Natural killer cell treated with Interleukin-12 subunit alpha and Interleukin-12 subunit beta and Interleukin-15 and Interleukin-18, amount 100 ng/mL, for 72 hours (primary cell): ENCODE measurements around the gene CACNA1I. TPM values are rescaled to one million over a fixed set of nuclear protein-coding genes. Genes with fewer than 3 reads are reported as not detected.
A peak's percentile ranks its signal among the peaks of the same experiment; 100 is the strongest.

Experiments
- ATAC-seq, 2 donors: fragments of 150-1000 bp; cut with Tn5 transposase in 1 of 2; sonication (Bioruptor Pico), chemical (Tn5 transposase) in 1 of 2; 2 replicates each; pipeline ENCODE4 v1.10.0; 2021
- DNase-seq: peaks from one replicate; pipeline ENCODE4 v3.0.0; 2022; ENCODE audit warnings: low spot score
- H3K27ac Mint-ChIP-seq, 2 donors: 1 replicate in 1 of 2; 2 replicates in 1 of 2; pipeline ENCODE4 v1.8.0; 2022; ENCODE audit warnings: mixed read lengths in 2 of 2, mild to moderate bottlenecking in 1 of 2, moderate library complexity in 1 of 2
- H3K27me3 Mint-ChIP-seq, 2 donors: 1 replicate in 1 of 2; 2 replicates in 1 of 2; pipeline ENCODE4 v1.8.0; 2022; ENCODE audit warnings: mixed read lengths in 2 of 2
- H3K36me3 Mint-ChIP-seq: one replicate; pipeline ENCODE4 v1.8.0; 2022; ENCODE audit warnings: mixed read lengths
- H3K4me1 Mint-ChIP-seq, 2 donors: 1 replicate in 1 of 2; 2 replicates in 1 of 2; pipeline ENCODE4 v1.8.0; 2022; ENCODE audit warnings: low read depth in 2 of 2, mixed read lengths in 2 of 2, mild to moderate bottlenecking in 1 of 2
- H3K4me3 Mint-ChIP-seq: one replicate; pipeline ENCODE4 v1.8.0; 2022; ENCODE audit warnings: mixed read lengths
- H3K9me3 Mint-ChIP-seq: 2 replicates; pipeline ENCODE4 v1.8.0; 2022; ENCODE audit warnings: mixed read lengths
- total RNA-seq, 2 donors: library from RNA; stranded (reverse); gene quantifications; one replicate each; pipeline ENCODE4 v1.2.3, GENCODE V29; 2022

The CACNA1I gene
- total RNA-seq, 2 donors from 2014 or later, result 0.17 TPM; not detected in 1

GRCh38 chr22:39592081-39593065 is 21.8 kb downstream of the CACNA1I start:
- ATAC-seq, result no peak

GRCh38 chr22:39593066-39593930 is 22.7 kb downstream of the CACNA1I start:
- H3K27me3 Mint-ChIP-seq, result peaks cover 12 to 23% of the 10 kb centered on the region in 2 donors
- no peak overlapping the region for H3K27ac Mint-ChIP-seq
- ATAC-seq, result no peak
- peaks cover 3 to 5% of the 10 kb centered on the region in 2 donors for H3K4me1 Mint-ChIP-seq
- H3K36me3 Mint-ChIP-seq, result no peaks in the 10 kb centered on the region
- H3K9me3 Mint-ChIP-seq, result no peaks in the 10 kb centered on the region
- no peak overlapping the region for H3K4me3 Mint-ChIP-seq
- no peak for DNase-seq

More at GRCh38 chr22:39592081-39593065, 21.8 kb downstream of the CACNA1I start:
- Mint-ChIP-seq H3K4me3 (no peak overlapping the region), H3K36me3 (no peaks in the 10 kb centered on the region), H3K9me3 (no peaks in the 10 kb centered on the region), H3K27ac (no peak overlapping the region), H3K27me3 (peaks cover 11 to 20% of the 10 kb centered on the region in 2 donors), H3K4me1 (peaks cover 0 to 3% of the 10 kb centered on the region in 2 donors)
- no peak for DNase-seq

GRCh38 chr22:39593931-39594285 is 23.4 kb downstream of the CACNA1I start:
- Mint-ChIP-seq H3K4me3 (no peak overlapping the region), H3K36me3 (no peaks in the 10 kb centered on the region)

GRCh38 chr22:39594411-39594810 is 23.9 kb downstream of the CACNA1I start:
- ATAC-seq (no peak), DNase-seq (no peak)
- Mint-ChIP-seq H3K27me3 (peaks cover 13 to 28% of the 10 kb centered on the region in 2 donors), H3K9me3 (no peaks in the 10 kb centered on the region), H3K4me1 (peaks cover 7 to 8% of the 10 kb centered on the region in 2 donors), H3K4me3 (no peak overlapping the region), H3K36me3 (no peaks in the 10 kb centered on the region), H3K27ac (no peak overlapping the region)

More at GRCh38 chr22:39593931-39594285, 23.4 kb downstream of the CACNA1I start:
- H3K9me3 Mint-ChIP-seq, result no peaks in the 10 kb centered on the region
- peaks cover 13 to 28% of the 10 kb centered on the region in 2 donors for H3K27me3 Mint-ChIP-seq
- H3K27ac Mint-ChIP-seq, result no peak overlapping the region
- DNase-seq (no peak), ATAC-seq (no peak)
- H3K4me1 Mint-ChIP-seq, result peaks cover 7 to 8% of the 10 kb centered on the region in 2 donors

GRCh38 chr22:39595622-39596172 is 25.1 kb downstream of the CACNA1I start:
- ATAC-seq, result no peak
- H3K4me1 Mint-ChIP-seq, result peaks cover 7 to 8% of the 10 kb centered on the region in 2 donors

GRCh38 chr22:39596601-39597000 is 26.0 kb downstream of the CACNA1I start:
- Mint-ChIP-seq H3K4me3 (no peak overlapping the region), H3K27ac (no peak overlapping the region), H3K36me3 (no peaks in the 10 kb centered on the region), H3K27me3 (peaks cover 15 to 28% of the 10 kb centered on the region in 2 donors), H3K9me3 (no peaks in the 10 kb centered on the region), H3K4me1 (peaks cover 7 to 8% of the 10 kb centered on the region in 2 donors)
- no peak for DNase-seq
- no peak for ATAC-seq

More at GRCh38 chr22:39595622-39596172, 25.1 kb downstream of the CACNA1I start:
- Mint-ChIP-seq H3K9me3 (no peaks in the 10 kb centered on the region), H3K4me3 (no peak overlapping the region), H3K27me3 (peaks cover 15 to 28% of the 10 kb centered on the region in 2 donors), H3K36me3 (no peaks in the 10 kb centered on the region), H3K27ac (no peak overlapping the region)
- DNase-seq, result no peak

GRCh38 chr22:39597236-39597869 is 26.8 kb downstream of the CACNA1I start:
- H3K4me1 Mint-ChIP-seq, result peaks cover 12 to 13% of the 10 kb centered on the region in 2 donors
- peaks cover 15 to 28% of the 10 kb centered on the region in 2 donors for H3K27me3 Mint-ChIP-seq
- H3K27ac Mint-ChIP-seq, result no peak overlapping the region
- no peaks in the 10 kb centered on the region for H3K36me3 Mint-ChIP-seq
- ATAC-seq (peak; percentile 8 to 19), DNase-seq (no peak)
- H3K4me3 Mint-ChIP-seq, result no peak overlapping the region
- no peaks in the 10 kb centered on the region for H3K9me3 Mint-ChIP-seq

GRCh38 chr22:39598017-39598965 is 27.7 kb downstream of the CACNA1I start:
- DNase-seq (no peak), ATAC-seq (peak; percentile 76 to 86)
- Mint-ChIP-seq H3K4me3 (peak overlapping the region; percentile 20), H3K36me3 (no peaks in the 10 kb centered on the region), H3K27me3 (peaks cover 15 to 24% of the 10 kb centered on the region in 2 donors), H3K9me3 (no peaks in the 10 kb centered on the region), H3K27ac (no peak overlapping the region), H3K4me1 (peaks cover 15 to 16% of the 10 kb centered on the region in 2 donors)

- ATAC-seq, result no peak
- Mint-ChIP-seq H3K27ac (no peak overlapping the region), H3K9me3 (no peaks in the 10 kb centered on the region), H3K36me3 (no peaks in the 10 kb centered on the region), H3K4me1 (peaks cover 15% of the 10 kb centered on the region in 2 donors), H3K4me3 (no peak overlapping the region), H3K27me3 (peaks cover 13 to 23% of the 10 kb centered on the region in 2 donors)
- DNase-seq, result no peak
Observed at GRCh38 chr22:39600491-39601179, 30.1 kb downstream of the CACNA1I start.

GRCh38 chr22:39601180-39601535 is 30.6 kb downstream of the CACNA1I start:
- Mint-ChIP-seq H3K27ac (no peak overlapping the region), H3K36me3 (no peaks in the 10 kb centered on the region), H3K4me1 (peaks cover 13 to 15% of the 10 kb centered on the region in 2 donors)

GRCh38 chr22:39603345-39603744 is 32.8 kb downstream of the CACNA1I start:
- Mint-ChIP-seq H3K27me3 (peaks cover 4 to 19% of the 10 kb centered on the region in 2 donors), H3K27ac (no peak overlapping the region), H3K4me3 (no peak overlapping the region), H3K36me3 (no peaks in the 10 kb centered on the region), H3K9me3 (no peaks in the 10 kb centered on the region), H3K4me1 (peaks cover 11 to 12% of the 10 kb centered on the region in 2 donors)
- DNase-seq, result no peak
- no peak for ATAC-seq

More at GRCh38 chr22:39601180-39601535, 30.6 kb downstream of the CACNA1I start:
- Mint-ChIP-seq H3K4me3 (no peak overlapping the region), H3K27me3 (peaks cover 8 to 21% of the 10 kb centered on the region in 2 donors), H3K9me3 (no peaks in the 10 kb centered on the region)
- DNase-seq (no peak), ATAC-seq (no peak)

- no peaks in the 10 kb centered on the region for H3K36me3 Mint-ChIP-seq
- H3K27me3 Mint-ChIP-seq, result peaks cover 6 to 18% of the 10 kb centered on the region in 2 donors
- peaks cover 5 to 10% of the 10 kb centered on the region in 2 donors for H3K4me1 Mint-ChIP-seq
- H3K4me3 Mint-ChIP-seq, result no peak overlapping the region
- no peaks in the 10 kb centered on the region for H3K9me3 Mint-ChIP-seq
- no peak overlapping the region for H3K27ac Mint-ChIP-seq
- ATAC-seq (no peak), DNase-seq (no peak)
Observed at GRCh38 chr22:39610246-39610645, 39.7 kb downstream of the CACNA1I start.
